DMS153 treated with DMSO at 0.1 percent for 48 hours (cell line): ENCODE data around the gene NRIP3.
A peak's percentile ranks its signal among the peaks of the same experiment; 100 is the strongest.
"Not testable (repeated sequence)": the region's sequence is repeated elsewhere in the genome, so short reads cannot be mapped to it uniquely, and the experiment has no call there.

ENCODE experiments used
- DNase-seq: peaks from one replicate; lab custom pipeline; 2025; ENCODE audit not compliant: unreplicated experiment; lab: John Stamatoyannopoulos, UW

Gene NRIP3

DNA sequence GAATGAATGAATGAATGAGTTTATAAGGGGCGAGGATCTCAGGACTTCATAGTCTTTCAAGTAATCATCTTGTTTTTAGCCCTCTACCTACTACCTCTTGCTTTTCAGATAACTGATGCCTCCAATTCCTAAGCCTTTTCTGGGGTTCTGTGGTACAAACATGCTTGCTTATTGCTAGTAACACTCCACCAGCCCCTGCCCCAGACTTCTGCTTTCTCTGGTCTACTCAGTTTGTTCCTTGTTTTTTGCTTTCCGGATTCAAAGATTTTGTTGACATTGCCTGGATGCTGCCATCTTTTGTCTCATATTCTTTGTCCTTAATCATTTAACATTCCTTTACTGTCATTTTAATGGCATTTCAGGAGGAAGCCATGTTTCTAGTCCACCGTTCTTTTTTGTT is 30.7 kb downstream of the NRIP3 start:
- DNase-seq = no peak

DNA sequence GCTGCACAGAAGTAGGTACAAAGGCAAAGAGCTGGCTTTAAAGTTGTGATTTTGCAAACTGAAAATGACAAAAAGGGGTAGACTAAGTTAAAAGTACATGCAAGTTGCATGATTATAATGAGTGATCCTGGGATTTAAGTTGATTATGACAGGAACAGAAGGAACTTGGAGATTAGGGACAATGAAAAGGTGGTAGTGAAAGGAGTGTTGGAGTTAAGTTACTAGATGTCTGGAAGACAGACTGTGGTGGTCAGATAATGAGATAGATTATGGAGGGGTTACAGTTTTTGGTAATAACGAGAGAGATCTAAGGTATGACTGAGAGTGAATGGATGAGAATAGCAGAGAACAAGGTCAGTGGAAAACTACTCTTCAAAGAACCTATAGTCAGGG is 31.9 kb downstream of the NRIP3 start:
- no peak for DNase-seq

DNA sequence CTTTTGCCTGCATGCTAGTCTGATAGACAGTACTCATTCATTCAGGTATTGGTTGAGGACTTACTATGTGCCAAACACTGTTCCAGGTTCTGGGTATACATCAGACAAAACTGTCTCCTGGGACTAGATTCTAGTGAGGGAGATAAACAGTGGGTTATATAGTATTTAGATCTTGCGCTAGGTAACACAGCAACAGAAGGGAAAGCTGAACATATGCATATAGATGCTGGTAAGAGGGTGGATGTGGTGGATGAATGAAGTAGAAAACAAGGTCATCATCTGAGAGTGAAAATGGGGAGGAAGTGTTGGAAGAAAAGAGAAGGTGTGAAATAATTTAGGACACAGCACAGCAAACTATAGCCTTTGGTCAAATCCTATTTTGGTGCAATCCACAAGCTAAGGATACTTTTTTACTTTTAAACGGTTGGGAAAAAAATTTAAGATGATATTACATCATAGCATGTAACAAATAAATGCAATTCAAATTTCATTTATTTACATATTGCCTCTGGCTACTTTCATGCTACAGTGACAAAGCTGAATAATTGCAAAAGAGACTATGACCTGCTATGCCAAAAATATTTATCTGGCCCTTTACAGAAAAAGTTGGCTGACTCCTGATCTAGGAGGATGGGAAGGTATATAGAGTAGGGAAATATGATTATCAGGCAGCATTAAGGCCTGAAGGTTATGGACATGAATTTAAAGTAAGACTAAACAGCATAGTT is 32.4 kb downstream of the NRIP3 start:
- DNase-seq = no peak

DNA sequence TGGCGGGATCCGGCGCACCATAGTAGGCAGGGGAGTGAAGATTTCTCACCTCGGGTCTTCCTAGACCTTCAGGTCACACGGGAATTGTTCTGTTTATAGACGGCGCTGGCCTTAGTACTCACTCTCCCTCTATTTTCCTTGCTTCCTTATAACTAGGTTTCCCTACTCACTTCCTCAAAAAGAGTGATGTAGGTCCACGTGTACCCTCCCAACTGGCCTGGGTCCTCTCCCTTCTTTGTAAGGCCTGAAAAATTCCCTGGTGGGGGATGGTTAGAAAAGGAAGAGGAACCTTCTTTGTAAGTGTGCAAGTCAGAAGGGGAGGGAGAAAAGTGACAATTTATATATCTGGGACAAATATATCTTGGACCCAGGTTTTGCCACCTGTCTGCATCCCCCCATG is 36.6 kb downstream of the NRIP3 start:
- no peak for DNase-seq

DNA sequence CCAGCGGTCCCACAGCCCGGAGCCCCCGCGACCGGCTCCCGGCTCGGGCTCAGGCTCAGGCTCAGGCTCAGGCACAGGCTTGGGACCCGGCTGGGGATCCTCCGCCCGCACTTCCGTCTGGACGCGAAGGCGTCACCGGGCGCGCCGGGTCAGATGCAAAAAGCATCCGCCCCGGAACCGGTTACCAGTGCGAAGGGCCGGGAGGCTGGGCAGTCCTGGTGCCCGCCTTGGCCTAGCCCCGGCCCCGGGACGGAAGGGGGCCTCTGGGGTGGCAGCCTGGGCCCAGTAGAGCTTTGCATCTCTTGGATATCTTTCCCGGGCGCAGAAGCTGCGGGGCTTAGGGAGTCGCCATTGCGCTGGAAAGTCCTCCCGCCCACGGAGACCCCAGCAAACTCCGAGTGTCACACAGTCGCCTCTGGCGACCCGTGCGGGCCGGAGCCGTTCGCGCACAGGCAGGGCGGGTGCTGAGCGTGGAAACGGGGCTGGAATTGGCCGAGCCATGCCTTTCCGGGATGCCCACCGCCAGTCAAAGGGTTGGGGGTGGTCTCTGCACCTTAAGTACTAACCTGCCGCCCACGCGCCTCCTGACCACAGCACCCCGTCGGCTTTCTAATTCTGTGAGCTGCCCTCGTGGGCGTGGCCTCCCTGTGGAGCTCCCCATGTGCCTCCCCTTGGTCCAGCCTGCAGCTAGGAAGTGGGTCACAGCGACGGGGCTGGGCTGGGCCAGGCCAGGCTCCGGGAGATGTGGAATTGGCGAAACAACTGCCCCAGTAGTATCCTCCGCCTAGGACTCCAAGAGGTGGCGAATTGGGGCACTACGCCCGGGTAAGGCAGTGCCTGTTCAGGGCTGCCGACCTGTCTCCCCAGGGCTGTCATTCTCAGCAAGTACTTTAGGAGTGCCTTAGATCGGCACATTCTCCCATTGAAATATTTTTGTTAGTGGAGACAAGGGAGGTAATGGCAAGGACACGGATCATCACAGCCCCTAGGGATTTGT is 39.2 kb downstream of the NRIP3 start, which contains the start of gene TMEM9B:
TMEM9B (minus strand) TSS at position 119 of the 997 bp plus-strand sequence. CDS start 129 bp downstream, outside the sequence.
- peak; percentile 65 for DNase-seq

DNA sequence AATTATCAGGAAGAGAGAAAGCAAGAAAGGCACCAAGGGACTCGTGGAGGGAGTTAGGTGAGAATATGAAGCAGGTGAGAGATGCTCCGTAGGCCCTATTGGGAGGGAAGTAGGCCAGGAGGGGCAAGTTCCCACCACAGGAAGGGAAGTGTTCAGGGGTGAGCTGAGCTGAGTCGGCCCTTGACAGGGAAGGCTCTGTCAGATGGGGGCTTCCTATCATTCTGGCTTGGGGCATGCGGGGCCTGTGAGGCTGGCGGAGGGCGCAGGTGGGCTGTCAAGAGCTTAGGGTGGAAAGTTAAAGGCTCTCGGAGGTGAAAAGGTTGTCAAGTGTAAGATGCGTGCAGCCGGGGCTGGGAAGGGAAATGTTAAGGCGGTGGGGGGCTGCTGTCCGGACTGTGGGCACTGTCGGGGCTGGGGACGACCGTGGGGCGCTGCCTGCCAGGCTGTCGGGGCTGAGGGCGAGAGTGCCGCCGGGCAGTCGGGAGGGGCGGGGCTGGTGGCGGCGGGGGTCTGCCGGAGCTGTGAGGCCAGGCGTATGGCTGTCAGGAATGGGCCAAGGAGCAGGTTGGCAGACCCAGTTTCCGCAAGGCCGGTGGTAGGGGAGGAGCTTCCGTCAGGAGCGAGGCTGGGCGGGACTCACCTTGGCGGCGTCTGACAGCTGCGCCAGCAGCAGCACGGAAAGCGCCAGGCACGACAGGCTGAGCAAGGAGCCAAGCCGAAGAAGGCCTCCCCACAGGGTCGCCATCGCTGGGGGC is 40.1 kb downstream of the NRIP3 start:
- DNase-seq = peak; percentile 65

DNA sequence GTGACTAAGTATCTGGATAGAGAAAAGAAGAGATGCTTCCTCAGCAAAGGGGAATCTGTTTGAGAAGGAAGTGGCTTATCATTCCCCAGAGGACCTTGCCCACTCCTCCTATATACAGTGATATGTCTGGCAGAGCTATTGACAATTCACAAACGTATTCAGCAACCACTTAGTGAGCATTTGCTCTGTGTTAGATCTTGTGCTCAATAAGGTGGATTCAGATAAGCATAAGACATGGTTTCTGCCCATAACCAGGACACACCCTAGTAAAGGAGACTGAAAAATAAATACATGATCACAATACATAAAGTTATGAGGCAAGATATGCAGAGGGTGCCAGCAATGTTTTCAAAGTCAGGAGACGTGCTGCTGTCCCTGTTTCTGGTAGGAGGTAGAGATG is 41.0 kb downstream of the NRIP3 start:
- DNase-seq = no peak

DNA sequence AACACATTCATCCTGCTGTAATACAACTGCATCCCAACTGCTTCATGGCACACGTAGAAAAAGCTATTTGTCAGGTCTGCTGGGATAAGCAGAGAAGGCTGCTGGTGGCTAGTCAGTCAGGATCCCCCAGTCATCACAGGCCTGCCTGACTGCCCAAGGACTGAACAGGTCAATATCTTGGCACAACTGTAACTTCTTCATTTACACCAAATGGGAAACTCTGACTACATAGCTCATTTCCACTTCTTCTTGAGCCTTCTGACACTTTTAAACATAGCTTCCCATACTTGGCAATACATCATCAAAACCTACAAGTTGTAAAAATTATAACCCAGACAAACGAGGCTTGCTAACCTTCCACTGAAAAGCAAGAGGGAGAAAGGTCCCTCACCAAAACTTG is 42.4 kb downstream of the NRIP3 start:
- DNase-seq = no peak

DNA sequence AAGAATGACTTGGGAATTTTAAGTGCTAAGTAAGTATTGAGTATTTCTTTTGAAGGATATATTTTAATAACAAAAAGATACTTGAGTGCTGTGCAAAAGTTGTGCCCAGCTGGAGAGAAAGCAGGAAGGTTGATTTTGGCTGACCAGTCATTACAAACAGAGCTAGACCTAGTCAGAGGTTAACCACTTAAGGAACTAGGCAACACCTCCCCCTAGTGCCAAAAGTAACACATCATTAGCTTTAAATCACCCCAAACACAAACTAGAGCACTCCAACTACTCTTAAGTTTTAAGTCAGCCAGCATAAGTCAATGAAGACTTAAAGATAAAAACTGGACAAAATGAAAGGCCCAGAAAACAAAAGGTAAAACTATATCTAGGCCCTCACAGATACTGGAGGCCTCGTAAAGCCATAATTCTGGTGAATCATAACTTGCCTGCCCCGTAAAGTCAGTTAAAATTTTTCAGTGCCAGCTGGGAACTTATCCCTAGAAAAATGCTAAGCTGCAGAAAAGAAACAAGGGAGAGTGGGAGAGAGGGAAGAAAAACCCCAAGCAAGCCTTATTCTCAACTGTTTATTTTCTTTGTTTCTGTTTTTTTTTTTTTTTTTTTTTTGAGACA is 44.1 kb downstream of the NRIP3 start:
- peak; percentile 47 for DNase-seq

DNA sequence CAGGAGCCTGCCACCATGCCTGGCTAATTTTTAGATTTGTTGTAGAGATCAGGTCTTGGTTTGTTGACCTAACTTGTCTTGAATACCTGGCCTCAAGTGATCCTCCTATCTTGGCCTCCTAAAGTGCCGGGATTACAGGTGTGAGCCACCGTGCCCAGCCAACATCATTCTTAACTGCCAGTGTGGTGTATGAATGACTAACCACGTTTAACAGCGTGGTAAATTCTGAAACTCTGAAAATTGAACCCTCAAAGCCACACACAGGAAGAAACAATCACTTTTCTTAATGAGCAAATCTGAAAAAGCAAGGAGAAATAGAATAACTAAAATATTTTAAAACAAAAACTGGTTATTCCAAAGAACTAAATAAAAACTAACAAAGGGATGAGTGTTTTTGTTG is 46.9 kb downstream of the NRIP3 start:
- DNase-seq = no peak

DNA sequence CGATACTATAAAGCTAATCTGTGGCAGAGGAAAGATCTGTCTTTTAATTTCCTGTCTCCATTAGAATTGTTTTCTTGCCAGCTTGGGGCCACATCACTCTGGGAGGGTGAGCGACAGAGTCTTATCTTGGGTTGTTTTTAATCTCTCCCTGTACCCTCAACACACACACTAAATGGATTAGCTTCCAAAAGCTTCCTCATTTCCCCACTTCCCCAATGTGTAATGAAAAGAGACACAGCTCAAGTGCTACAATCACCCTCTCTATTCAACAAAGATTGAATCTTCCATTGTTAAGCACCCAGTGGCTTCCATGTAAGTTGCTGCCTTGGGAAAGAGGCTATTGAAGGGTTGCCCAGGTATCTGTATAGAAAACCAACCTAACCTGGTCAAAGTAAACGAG is 54.9 kb downstream of the NRIP3 start:
- no peak for DNase-seq

DNA sequence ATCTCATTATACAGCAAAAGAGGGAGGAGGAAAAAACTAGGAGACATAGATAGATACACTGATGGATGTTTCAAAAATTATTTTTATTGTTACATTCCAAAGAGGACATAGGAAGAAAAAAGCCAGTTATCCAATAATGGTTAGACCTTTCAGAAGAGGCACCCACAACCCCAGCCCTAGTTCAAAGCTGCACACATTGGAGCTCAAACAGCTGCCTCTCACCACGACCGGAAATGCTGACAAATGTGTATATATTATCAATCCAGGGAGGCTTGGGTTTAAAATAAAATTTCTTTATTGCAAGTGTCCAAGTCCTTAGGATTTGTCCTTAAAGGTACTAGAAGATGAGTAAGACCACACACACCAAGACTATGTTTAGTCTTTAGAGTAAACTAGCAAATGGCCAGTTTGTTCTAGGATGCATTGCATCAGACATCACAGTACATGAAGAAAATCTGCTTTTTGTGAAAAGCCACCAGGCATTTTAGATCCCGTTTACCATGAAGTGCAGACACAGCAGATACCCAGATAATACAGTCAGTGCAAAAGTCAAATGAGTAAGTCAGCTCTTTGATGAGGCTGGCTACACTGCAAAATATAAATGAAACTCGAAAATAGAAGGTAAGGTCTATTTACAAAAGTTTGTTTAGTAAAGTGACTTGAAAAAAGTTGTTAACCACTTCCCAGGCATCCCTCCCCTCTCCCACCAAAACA is 56.4 kb downstream of the NRIP3 start:
- DNase-seq = no peak

DNA sequence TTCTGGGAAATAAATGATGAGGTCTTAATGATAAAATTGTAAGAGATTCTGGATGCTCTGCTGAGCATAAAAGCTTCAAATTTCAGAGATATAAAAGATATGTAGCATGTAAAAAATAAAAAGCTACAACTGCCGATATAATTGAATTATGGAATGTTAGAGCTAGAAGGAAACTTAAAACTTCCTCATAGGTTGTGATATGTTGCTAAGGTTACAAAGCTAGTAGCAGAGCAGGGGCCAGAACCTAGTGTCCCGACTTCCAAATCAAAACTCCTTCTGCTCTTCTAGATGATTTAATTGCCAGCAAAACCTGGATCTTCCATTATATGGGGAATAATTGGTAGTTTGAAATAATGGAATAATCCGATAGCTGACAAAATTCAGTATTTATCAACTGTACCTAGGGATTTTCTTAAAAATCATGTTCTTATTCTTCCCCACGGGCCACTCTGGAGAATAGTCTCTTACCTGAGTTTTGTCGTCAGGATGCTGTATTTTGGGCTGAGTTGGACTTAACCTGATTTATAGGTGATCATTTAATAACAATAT is 61.2 kb downstream of the NRIP3 start, which contains the start of gene ASCL3:
ASCL3 (minus strand) TSS at position 499 of the 549 bp plus-strand sequence. CDS start 4,855 bp downstream, outside the sequence.
- DNase-seq = no peak

DNA sequence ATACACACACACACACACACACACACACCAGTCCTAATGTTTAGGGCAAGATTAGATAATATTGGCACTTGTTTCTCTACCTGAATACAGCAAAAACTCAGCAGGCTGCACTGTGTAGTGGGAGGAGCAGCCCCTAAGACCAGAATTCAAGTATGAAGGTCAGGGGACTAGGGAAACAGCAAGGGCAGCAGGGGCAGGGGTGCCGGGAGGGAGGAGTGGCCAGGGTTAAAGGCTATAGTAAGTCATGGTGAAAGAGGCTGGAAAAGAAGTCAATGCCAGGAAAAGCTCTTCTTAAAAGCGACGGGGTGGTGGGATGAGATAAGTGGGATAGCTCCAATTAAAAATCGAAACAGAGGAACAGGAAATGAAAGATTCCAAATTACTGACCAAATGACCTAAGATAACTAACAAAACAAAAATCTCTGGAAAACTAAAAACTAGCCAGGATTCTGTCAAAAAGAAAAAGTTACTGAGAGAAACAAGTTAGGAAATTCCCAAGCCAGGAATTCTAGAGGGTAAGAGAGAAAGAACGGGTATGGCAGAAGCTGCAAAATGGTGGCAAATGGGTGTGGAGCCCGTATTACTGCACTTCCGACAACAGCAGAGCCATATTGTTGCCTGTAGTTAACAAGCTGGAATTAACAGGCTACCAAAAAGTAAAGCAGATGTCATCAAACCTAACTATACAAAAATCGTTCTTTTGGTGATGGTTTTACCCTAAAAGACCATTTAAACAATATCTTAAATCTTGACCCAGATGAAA is 62.3 kb downstream of the NRIP3 start:
- DNase-seq = no peak

DNA sequence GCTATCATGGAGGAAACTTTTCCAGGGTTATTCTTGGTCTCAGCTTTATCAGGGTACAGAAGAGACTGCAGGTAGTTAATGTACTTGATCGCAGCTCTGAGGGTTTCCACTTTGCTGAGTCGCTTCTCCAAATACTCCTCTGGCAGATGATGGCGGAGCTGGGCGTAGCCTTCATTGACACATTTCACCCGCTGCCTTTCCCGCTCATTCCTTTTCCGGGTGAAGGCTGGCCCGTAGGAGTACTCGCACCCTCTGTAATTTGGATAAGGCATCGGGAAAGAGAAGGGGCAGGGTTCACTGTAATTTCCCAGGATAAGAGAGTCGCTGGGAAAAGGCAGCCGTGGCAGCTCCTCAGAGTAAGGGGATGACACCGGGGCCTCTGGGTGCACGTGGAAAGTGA is 66.1 kb downstream of the NRIP3 start:
- DNase-seq = no peak

DNA sequence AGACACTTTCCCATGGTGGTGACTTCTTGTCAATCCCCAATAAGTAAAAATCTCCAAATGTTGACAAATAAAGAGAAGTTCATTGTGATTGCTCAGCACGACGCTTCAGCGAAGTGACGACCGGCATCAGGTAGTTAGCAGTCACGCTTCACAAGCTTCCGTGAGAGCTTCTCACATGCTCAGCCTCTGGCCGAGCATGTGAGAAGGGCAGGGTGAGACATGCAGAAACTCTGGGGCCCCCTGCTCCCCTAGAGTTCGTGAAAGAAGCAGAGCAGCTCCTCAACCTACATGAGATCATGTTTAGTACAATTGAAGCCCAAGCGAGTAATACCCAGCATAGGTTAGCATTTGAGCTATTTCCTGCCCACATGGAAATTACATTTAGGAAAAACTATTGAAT is 66.6 kb downstream of the NRIP3 start:
- DNase-seq = no peak

DNA sequence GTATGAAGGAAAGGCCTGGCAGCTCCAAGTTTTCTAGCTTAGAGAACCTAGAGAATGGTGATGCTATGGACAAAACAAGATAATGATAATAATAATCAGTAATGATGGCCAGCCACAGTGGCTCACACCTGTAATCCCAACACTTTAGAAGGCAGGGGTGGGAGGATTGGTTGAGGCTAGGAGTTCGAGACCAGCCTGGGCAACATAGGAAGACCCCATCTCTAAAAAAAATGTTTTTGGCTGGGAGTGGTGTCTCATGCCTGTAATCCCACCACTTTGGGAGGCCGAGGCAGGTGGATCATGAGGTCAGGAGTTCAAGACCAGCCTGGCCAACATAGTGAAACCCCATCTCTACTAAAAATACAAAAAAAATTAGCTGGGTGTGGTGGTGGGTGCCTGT is 68.0 kb downstream of the NRIP3 start:
- DNase-seq = not testable (repeated sequence)

DNA sequence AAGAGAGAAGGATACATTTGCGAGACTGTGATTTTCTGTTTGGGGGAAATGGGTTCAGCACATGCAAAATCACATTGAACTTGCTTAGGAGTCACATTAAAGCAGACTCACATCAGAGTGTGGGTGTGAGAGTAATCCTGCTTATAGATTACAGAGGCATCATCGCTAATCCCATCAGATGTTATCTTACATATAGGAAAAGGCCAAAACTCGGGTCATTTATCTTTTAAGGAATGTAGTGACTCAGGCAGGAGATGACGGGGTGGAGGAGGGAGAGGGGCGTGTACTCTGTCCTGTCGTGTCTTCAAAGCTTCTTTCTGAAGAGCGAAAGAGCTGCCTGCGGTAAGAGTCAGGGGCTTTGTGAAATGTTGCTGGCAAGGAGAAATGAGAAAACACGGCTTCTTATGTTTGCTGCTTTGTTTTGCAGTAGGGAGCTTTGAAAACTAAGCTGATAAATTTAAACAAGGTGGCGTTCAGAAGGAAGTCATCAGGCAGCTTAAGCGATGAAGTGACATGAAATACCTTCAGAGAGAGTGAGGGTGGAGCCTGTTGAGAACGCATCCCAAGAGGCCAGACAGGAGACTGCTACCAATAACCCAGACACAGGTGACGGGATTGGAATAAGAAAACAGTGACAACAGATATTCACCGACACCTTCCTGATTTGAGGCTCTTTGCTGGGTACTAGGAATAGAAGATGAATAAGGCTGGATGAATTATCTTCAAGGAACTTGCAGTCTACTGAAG is 68.9 kb downstream of the NRIP3 start:
- no peak for DNase-seq
